HepG2 (cell line): Measurements from ENCODE around the gene GLG1. TPM values are rescaled to one million over a fixed set of nuclear protein-coding genes. Genes with fewer than 3 reads are reported as not detected.

Source experiments
- ATF3 ChIP-seq: sonication (generic); formaldehyde crosslinking; IDR thresholded peaks from 2 replicates; pipeline ENCODE4 v1.4.0; 2020; ENCODE audit warnings: missing genetic modification reagents
- CBX5 ChIP-seq: sonication (generic); formaldehyde crosslinking; IDR thresholded peaks from 2 replicates; pipeline ENCODE4 v1.4.0; 2020; ENCODE audit warnings: missing genetic modification reagents, borderline replicate concordance
- CERS6 ChIP-seq: sonication (generic); formaldehyde crosslinking; IDR thresholded peaks from 2 replicates; pipeline ENCODE4 v1.5.0; 2020; ENCODE audit warnings: missing genetic modification reagents
- CREB3 ChIP-seq: sonication (generic); formaldehyde crosslinking; IDR thresholded peaks from 2 replicates; pipeline ENCODE4 v1.5.0; 2020; ENCODE audit warnings: missing genetic modification reagents
- DBP ChIP-seq: sonication (generic); formaldehyde crosslinking; IDR thresholded peaks from 2 replicates; pipeline ENCODE4 v1.4.0; 2020; ENCODE audit warnings: missing genetic modification reagents; ENCODE audit errors: not compliant biosample characterization
- ESRRA ChIP-seq: sonication (generic); formaldehyde crosslinking; IDR thresholded peaks from 2 replicates; pipeline ENCODE4 v1.5.1; 2020; ENCODE audit warnings: mild to moderate bottlenecking, low read depth, missing genetic modification reagents
- HES4 ChIP-seq: sonication (generic); formaldehyde crosslinking; IDR thresholded peaks from 2 replicates; pipeline ENCODE4 v1.9.0; 2021; ENCODE audit warnings: mild to moderate bottlenecking, missing genetic modification reagents, borderline replicate concordance
- HIC2 ChIP-seq: sonication (generic); formaldehyde crosslinking; IDR thresholded peaks from 2 replicates; pipeline ENCODE4 v1.9.0; 2022; ENCODE audit warnings: low read depth, missing genetic modification reagents
- HOMEZ ChIP-seq: IDR thresholded peaks from 2 replicates; pipeline ENCODE4 v1.6.1; 2016; ENCODE audit warnings: low read depth
- MXD4 ChIP-seq: IDR thresholded peaks from 2 replicates; pipeline ENCODE4 v1.6.1; 2016; ENCODE audit warnings: mild to moderate bottlenecking, missing biosample characterization, missing genetic modification reagents
- SMAD1 ChIP-seq: sonication (generic); formaldehyde crosslinking; IDR thresholded peaks from 2 replicates; pipeline ENCODE4 v1.4.0; 2020; ENCODE audit warnings: missing genetic modification reagents, low read depth, mild to moderate bottlenecking, borderline replicate concordance
- TCF12 ChIP-seq, 2 experiments: fragments of 450-650 bp in 1 of 2; sonication (generic) in 1 of 2; formaldehyde crosslinking in 1 of 2; IDR thresholded peaks; 2 replicates each; pipeline versions ENCODE4 v1.6.1 to v1.8.0; 2017 to 2022; ENCODE audit warnings: antibody characterized with exemption in 1 of 2, mild to moderate bottlenecking in 1 of 2, missing genetic modification reagents in 1 of 2, moderate library complexity in 1 of 2
- ZBTB42 ChIP-seq: sonication (generic); formaldehyde crosslinking; IDR thresholded peaks from 2 replicates; pipeline ENCODE4 v1.5.0; 2020; ENCODE audit warnings: mild to moderate bottlenecking, missing genetic modification reagents
- ZFX ChIP-seq: sonication (generic); formaldehyde crosslinking; IDR thresholded peaks from 2 replicates; pipeline ENCODE4 v1.4.0; 2020; ENCODE audit warnings: mild to moderate bottlenecking, low read depth, missing genetic modification reagents, moderate library complexity
- ZNF317 ChIP-seq: sonication (generic); formaldehyde crosslinking; IDR thresholded peaks from 2 replicates; pipeline ENCODE4 v1.5.0; 2020; ENCODE audit warnings: mild to moderate bottlenecking, missing genetic modification reagents
- ZNF687 ChIP-seq: sonication (generic); formaldehyde crosslinking; IDR thresholded peaks from 2 replicates; pipeline ENCODE4 v1.5.1; 2020; ENCODE audit warnings: mild to moderate bottlenecking, missing genetic modification reagents, moderate library complexity
- polyA plus RNA-seq, 8 experiments: library from polyadenylated mRNA; depleted of rRNA in 3 of 8; stranded (reverse) in 7 of 8; unstranded in 1 of 8; fragments of >200 nt; fragmentation: Illumina TruSeq in 4 of 8; extraction: Trizol in 4 of 8; gene quantifications; 2 replicates each; pipeline versions ENCODE4 v1.2.1 to v1.2.3, GENCODE V29; 2011 to 2016; ENCODE audit warnings: low read depth in 4 of 8, missing spikeins in 1 of 8, mixed read lengths in 1 of 8; ENCODE audit not compliant: insufficient read depth in 1 of 8
- total RNA-seq, 5 experiments: library from RNA; depleted of rRNA; stranded (reverse); fragments of >200 nt; fragmentation: Illumina TruSeq; extraction: Trizol; gene quantifications; 2 replicates each; pipeline ENCODE4 v1.2.3, GENCODE V29; 2016; ENCODE audit warnings: low read depth in 1 of 5

Gene GLG1
- total and polyA plus RNA-seq, 2 of the 13 experiments (the other 11 are each of a cell fraction or from before 2014, with no cell fraction given) = 87.7 to 141 TPM

- peak; percentile 97 for TF ChIP-seq HOMEZ
- no peak; the same call in 1 of the 2 replicates for TF ChIP-seq HIC2 (CRISPR knock-in tag)
- TF ChIP-seq ESRRA (CRISPR knock-in tag) = peak; percentile 81; the same call in 1 of the 2 replicates
- TF ChIP-seq ATF3 (CRISPR knock-in tag) = peak; percentile 71
- peak; percentile 93 for TF ChIP-seq DBP
- TF ChIP-seq MXD4 (CRISPR knock-in tag) = peak; percentile 76; the same call in 1 of the 2 replicates
- TF ChIP-seq ZNF317 (CRISPR knock-in tag) = peak; percentile 86
- peak; percentile 74; the same call in 1 of the 2 replicates for TF ChIP-seq ZBTB42 (CRISPR knock-in tag)
- TF ChIP-seq CERS6 (CRISPR knock-in tag) = no peak
- TF ChIP-seq CBX5 = peak; percentile 48; the same call in 1 of the 2 replicates
- TF ChIP-seq ZFX (CRISPR knock-in tag) = peak; percentile 93
- peak; percentile 97 for TF ChIP-seq ZNF687 (CRISPR knock-in tag)
- TF ChIP-seq CREB3 (CRISPR knock-in tag) = no peak
- 0 out of 2 replicates have a peak, but pooled peaks have one; percentile 46 for TF ChIP-seq SMAD1 (CRISPR knock-in tag)
- no peak for TF ChIP-seq TCF12 (IDR thresholded peaks at IDR 0.05)
- peak; percentile 79; the same call in 1 of the 2 replicates for TF ChIP-seq TCF12 (CRISPR knock-in tag; IDR thresholded peaks at IDR 0.05)
- TF ChIP-seq HES4 (CRISPR knock-in tag) = peak; percentile 39
Measured at GRCh38 chr16:74606521-74607309, at the start of gene GLG1 (continued).
